HFF-Myc (cell line): ENCODE measurements around the gene TRAPPC5.

Experiments used
- DNase-seq: peaks from one replicate; pipeline ENCODE4 v3.0.0-alpha.2; 2011; ENCODE audit warnings: low read depth; ENCODE audit errors: extremely low read depth
- H3K4me3 ChIP-seq: replicated peaks from 2 replicates; pipeline ENCODE4 v1.5.1; 2011; ENCODE audit warnings: low read depth, mild to moderate bottlenecking, control low read depth, low read length
- CTCF ChIP-seq: IDR thresholded peaks from 2 replicates; pipeline ENCODE4 v1.5.1; 2012; ENCODE audit warnings: mild to moderate bottlenecking, low read depth, low read length, control low read depth; ENCODE audit errors: missing control alignments

Gene TRAPPC5

GRCh38 chr19:7654401-7654800 is 26.2 kb upstream of the TRAPPC5 start:
- no peak for TF ChIP-seq CTCF
- no peak for DNase-seq
- no peak overlapping the region for H3K4me3 ChIP-seq

DNA sequence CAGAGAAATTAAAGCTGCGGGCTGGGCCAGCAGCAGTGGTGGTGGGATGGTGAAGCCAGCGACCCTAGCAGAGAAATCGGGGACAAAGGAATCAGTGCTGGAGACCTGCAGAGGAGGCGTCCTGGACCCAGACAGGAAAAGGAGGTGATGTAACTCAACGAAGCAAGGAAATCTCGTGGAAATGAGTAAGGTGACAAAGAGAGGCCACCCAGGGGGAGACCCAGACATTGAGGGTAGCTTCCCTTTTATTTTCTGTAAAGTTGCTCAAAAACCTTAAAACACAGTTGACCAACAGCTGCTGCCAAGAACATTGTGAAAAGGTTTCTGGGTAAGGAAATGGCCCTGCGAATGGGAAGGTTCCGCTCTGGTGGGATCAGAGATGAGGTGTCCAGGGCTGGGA is 25.1 kb upstream of the TRAPPC5 start:
- H3K4me3 ChIP-seq, result no peak overlapping the region
- no peak for TF ChIP-seq CTCF
- DNase-seq, result no peak

GRCh38 chr19:7657131-7657751 is 23.4 kb upstream of the TRAPPC5 start:
- no peak for TF ChIP-seq CTCF
- no peak overlapping the region for H3K4me3 ChIP-seq
- no peak for DNase-seq

DNA sequence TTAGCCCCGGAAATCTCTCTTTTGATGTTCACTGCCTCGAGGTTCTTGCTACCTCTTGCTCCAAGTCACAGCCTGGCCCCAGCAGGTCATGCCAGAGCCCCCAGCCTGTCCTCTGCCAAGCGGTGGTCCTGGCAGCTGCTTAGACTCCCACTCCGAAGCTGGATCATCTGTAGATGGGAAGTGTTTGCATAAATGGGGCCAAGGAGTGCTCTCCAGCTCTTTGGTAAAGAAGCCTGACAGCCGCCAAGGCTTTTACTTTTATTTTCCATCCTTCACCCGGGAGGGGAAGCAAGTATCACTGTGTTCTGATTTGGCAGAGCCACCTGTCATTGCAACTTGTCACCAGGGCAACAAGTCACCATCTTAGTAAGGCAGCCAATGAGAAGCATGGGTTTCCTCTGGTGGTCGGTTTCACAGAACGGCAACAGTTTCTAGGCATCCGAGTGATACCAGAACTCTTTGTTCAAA is 22.4 kb upstream of the TRAPPC5 start:
- DNase-seq, result no peak
- no peak for TF ChIP-seq CTCF
- H3K4me3 ChIP-seq, result no peak overlapping the region

DNA sequence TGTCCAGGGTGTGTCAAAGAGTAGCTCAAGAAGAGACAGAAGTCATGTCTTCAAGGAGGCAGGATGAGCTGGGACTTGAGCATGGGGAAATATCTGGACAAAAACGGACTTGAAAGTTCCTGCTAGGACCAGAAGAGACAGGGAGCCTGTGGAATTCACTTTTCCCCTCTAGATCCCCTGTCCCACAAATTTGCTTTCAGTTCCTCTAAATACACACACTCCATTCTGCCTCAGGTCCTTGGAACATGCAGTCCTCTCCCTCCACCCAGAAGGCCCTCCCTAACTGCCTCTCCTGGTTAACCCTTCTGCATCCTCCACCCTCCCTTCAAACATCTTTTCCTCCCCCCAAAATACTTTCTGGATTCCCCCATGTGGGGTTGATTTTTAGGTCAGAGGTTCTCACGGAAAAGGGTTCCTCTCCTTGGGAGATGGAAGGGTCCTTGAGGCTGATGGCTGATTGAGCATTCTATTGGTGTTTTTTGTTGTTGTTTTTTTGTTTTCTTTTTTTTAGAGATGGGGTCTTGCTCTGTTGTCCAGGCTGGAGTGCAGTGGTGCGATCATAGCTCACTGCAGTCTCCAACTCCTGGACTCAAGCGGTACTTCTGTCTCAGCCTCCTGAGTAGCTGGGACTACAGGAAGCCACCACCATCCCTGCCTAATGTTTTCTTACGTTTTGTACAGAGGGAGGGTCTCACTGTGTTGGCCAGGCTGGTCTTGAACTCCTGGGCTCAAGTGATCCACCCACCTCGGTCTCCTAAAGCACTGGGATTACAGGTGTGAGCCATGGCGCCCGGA is 18.7 kb upstream of the TRAPPC5 start:
- no peak for DNase-seq
- no peak for TF ChIP-seq CTCF
- no peak overlapping the region for H3K4me3 ChIP-seq

DNA sequence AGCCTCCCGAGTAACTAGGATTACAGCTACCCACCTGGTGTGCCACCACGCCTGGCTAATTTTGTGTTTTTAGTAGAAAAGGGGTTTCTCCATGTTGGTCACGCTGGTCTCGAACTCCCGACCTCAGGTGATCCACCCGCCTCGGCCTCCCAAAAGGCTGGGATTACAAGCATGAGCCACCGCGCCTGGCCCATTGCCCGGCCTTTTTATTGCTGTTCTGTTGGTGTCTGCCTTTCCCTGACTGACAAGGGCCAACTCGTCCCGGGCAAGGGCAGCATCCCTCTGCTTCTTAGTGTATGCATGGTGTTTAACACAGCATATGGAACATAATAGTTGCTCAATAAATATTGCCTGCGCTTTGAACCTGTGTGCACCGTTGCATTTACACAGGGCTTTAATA is 18.0 kb upstream of the TRAPPC5 start:
- H3K4me3 ChIP-seq, result no peak overlapping the region
- no peak for TF ChIP-seq CTCF
- no peak for DNase-seq
